Fibroblast of skin of back (primary cell): Measurements from ENCODE around the gene ANKS1B.

Experiments used
- DNase-seq: peaks from one replicate; pipeline ENCODE4 v3.0.0-alpha.2; 2013

ANKS1B gene

GRCh38 chr12:99959549-99960170 is 25.1 kb downstream of the ANKS1B start:
- DNase-seq, result peak; percentile 4

GRCh38 chr12:99957866-99958466 is 26.8 kb downstream of the ANKS1B start:
- no peak for DNase-seq

DNA sequence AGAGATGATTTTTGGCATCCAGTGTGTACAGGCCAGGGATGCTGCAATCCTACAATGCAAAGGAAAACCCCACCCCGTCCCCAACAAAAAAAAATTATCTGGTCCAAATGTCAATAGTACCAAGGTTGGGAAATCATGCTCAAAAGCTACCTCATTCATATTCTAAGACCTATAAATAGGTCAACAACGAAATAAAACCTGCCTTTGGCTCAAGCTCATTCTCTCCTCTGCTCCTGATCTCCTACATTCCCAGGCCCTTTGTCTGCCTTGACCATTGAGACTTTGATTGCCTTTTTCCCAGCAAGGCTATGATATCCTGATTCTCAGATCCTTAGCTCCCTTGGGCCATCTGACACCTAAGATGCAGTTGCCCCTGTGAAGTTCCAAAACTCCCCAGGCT is 30.0 kb downstream of the ANKS1B start:
- no peak for DNase-seq

DNA sequence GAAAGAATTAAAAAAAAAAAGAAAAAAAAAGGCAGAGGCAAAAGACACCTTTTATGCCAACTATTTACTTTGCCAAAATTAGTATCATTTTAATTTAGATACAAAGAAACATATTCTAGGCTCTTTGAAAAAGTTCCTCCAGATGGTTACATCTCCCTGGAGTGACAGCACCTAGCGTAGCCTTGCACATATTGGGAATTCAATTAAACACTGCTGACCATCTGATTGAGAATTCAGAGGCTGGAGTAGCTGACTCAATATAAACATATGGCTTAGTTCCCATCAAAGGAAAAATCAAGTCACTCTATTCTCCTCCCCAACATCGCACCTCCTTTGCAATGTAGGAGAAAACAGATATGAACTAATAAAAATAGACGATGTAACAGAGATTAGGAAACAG is 36.4 kb downstream of the ANKS1B start:
- no peak for DNase-seq

GRCh38 chr12:99946131-99946530 is 38.6 kb downstream of the ANKS1B start:
- DNase-seq, result no peak

DNA sequence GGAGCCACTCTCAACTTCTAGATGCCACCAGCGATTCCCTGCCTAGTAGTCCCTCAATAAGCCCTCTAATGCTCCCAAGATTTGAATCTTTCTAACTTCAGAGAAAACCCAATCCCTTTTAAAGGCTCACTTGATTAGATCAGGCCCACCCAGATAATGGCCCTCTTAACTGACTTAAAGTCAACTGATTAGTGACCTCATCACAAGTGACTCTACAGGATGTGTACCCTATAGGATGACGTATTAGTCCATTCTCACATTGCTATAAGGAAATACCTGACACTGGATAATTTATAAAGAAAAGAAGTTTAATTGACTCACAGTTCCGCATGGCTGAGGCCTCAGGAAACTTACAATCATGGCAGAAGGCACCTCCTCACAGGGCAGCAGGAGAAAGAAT is 49.1 kb downstream of the ANKS1B start:
- no peak for DNase-seq

GRCh38 chr12:99926511-99927169 is 58.1 kb downstream of the ANKS1B start:
- DNase-seq, result no peak

DNA sequence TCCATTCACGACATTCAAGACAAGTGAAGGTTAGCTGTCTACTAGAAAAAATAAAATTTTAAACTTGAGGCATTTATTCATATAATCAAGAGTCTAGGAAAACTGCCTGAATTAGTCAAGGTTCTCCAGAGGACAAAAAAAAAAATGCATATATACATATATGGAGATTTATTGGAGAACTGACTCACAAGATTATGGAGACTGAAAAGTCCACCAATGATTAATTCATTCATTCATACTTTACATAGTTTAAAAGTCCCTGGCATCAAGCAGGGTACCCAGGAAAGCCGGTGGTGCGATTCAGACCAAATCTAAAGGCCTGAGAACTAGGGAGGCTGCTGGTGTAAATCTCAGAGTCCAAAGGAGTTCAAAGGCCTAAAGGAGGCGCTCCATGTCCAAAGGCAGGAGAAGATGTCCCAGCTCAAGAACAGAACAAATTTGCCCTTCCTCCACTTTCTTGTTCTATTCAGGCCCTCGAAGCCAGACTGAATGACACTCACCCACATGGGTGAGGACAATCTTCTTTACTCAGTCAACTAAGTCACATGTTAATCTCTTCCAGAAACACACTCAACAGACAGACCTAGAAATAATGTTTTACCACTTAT is 64.3 kb downstream of the ANKS1B start:
- DNase-seq, result peak; percentile 1

- no peak for DNase-seq
Measured at GRCh38 chr12:99917711-99918402, 66.9 kb downstream of the ANKS1B start.

- no peak for DNase-seq
Measured at GRCh38 chr12:99916555-99916954, 68.2 kb downstream of the ANKS1B start.

DNA sequence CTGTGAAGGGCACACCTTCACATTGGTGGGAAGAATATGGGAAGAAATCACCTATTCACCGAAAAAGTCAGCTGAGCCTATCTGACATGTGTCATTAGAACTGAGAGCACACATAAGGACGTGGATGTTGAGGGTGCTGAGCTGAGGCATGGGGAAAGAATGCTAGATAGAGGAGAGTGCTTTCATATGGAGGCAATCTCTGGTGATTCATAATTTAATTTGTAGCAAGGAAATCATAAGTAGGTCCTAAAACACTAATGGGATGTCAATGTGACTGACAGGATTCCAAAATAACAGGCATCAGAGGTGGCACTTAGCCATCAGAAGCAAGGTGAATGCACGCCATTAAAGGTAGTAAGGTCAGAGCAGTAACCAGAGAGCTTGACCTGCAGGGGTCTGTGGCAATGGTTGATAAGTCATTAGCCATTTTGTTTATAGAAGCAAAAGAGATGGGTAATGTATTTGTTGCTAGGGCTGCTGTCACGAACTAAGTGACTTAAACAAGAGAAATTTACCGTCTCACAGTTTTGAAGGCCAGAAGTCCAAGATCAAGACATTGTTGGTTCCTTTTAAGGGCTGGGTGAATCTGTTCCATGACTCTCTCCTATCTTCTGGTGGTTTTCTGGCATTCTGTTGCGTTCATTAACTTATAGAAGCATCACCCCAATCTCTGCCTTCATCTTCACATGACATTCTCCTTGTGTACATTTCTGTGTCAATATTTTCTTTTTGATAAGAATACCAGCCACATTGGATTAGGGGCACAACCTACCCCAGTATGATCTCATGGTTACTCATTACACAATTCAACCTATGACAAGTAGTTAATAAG is 69.3 kb downstream of the ANKS1B start:
- peak; percentile 41 for DNase-seq

DNA sequence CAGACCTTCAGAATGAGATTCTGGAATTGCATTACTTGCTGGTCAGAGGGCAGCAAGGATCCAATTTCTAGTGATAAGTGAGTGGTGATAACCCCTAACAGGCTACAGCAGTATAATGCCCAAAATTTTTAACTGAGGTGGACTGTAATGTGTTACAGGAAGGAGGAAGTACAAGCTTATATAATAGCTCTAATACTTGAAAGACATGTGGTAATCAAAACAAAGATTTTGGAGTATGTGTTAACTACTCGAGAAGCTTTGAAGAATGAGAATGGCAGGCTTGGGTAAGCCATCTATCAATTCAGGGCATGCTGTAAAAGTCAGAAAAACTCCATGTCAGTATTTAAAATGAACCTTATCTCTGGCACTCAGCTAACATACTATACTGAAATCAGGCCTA is 70.5 kb downstream of the ANKS1B start:
- DNase-seq, result no peak

- no peak for DNase-seq
Measured at GRCh38 chr12:99911967-99912366, 72.8 kb downstream of the ANKS1B start.

DNA sequence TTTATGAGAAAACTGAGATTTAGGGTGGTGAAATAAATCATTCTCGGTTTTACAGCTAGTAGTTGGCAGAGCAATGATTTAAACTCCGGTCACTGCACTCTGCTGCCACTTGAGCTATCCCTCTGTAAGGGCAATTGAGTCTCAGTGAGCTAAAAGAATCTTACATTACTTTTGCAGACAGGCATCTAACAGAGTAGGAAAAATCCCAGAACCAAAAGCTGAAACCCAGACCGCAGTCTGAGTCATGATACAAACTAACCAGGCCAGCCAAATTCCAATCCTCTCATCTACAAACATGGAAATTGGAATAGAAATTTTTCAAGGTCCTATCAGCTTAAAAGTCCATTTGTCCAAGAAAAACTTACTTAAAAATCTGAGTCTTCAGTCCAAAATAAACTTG is 73.7 kb downstream of the ANKS1B start:
- peak; percentile 77 for DNase-seq

DNA sequence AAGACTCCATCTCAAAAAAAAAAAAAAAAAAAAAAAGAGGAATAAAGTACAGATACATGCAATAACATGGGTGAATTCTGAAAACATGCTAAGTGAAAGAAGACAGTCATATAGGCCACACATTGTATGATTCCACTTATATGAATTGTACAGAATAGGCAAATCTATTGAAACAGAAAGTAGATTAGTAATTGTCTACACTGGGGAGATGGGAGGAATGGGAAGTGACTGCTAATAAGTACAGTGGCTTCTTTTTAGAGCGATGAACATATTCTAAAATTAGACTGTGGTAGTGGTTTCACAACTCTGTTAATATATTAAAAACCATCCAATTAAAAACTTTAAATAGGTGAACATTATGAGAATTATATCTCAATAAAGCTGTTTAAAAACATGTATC is 74.4 kb downstream of the ANKS1B start:
- no peak for DNase-seq

- peak; percentile 12 for DNase-seq
Measured at GRCh38 chr12:99906786-99907579, 77.8 kb downstream of the ANKS1B start.

DNA sequence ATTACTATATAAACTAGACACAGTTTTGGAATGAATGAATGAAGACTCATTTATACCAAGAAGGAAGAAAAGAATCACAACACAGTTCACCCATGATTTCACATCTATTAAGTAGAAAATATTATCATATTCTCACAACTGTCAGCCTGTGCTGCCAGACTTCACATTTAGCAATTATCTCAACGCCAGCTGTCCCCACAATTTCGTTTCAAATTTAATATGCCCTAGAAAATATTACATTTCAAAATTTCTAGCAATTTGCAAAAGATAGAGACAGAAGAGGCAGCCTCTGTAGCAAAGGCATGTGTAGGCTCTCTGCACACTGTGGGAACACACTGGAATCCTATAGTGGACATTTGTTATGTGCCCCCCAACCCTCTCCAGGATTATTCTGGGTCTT is 83.6 kb downstream of the ANKS1B start:
- no peak for DNase-seq

GRCh38 chr12:99898645-99899044 is 86.1 kb downstream of the ANKS1B start:
- no peak for DNase-seq

DNA sequence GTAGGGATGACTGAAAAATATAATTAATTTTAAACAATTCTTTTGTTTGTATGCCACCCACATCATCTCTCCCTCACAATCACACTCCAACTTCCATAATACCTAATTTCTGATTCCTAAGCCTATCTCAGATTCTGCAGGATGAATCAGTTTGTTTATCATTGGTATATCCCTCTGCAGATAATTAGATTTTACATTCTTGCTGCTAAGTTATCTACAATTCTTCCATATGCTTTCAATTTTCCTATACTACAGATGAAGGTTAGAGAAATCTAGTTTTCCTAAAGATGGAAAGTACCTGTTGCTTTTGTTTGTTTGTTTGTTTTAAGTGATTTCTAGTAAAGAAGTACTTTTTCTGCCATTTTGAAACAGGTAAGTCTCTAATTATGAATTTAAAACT is 105.3 kb downstream of the ANKS1B start:
- no peak for DNase-seq

DNA sequence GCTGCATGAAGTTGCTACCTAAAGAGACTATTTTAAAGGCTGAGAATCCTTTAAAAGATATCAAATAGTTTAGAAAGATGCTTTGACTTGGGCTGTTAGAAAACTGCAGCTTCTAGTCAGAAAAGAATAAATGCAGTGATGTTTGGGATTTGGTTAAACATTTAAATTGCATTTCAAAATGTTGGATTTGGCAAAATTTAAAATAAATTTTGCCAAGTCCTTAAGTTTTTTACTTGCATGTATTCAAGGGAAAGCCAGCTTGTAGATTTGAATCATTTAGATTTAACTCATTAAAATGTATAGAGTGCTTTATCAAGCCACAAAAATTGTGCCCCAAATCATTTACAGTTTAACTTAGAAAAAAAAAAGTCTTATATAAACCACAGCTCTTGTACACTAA is 109.7 kb downstream of the ANKS1B start:
- DNase-seq, result no peak

DNA sequence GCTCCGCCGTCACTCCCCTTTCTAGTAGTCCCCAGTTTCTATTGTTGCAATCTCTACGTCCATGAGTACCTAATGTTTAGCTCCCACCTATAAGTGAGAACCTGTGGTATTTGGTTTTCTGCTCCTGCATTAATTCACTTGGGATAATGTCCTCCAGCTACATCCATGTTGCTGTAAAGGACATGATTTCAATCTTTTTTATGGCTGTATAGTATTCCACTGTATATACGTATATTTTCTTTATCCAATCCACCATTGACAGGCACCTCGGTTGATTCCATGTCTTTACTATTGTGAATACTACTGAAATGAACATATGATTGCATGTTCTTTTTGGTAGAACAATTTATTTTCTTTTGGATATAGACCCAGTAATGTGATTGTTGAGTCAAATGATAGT is 114.7 kb downstream of the ANKS1B start:
- no peak for DNase-seq
